Subcutaneous abdominal adipose tissue (tissue), 5 donors: ENCODE measurements around the gene CHCHD10.

Experiments used
- H3K27ac ChIP-seq: one replicate; pipeline ENCODE4 v1.7.0; 2013; ENCODE audit warnings: low read depth, mild to moderate bottlenecking, inconsistent platforms, low read length, moderate library complexity
- H3K27me3 ChIP-seq, 5 donors: one replicate each; pipeline ENCODE4 v1.7.0; 2013; ENCODE audit warnings: low read length in 5 of 5, inconsistent platforms in 1 of 5; ENCODE audit not compliant: control insufficient read depth in 5 of 5, insufficient read depth in 4 of 5
- H3K36me3 ChIP-seq, 5 donors: one replicate each; pipeline ENCODE4 v1.7.0; 2013; ENCODE audit warnings: low read length in 5 of 5; ENCODE audit not compliant: control insufficient read depth in 5 of 5, insufficient read depth in 5 of 5
- H3K4me1 ChIP-seq, 5 donors: one replicate each; pipeline ENCODE4 v1.7.0; 2013; ENCODE audit warnings: low read length in 5 of 5, mild to moderate bottlenecking in 3 of 5, moderate library complexity in 1 of 5; ENCODE audit not compliant: control insufficient read depth in 5 of 5, insufficient read depth in 5 of 5
- H3K4me3 ChIP-seq, 5 donors: one replicate each; pipeline ENCODE4 v1.7.0; 2013; ENCODE audit warnings: low read length in 5 of 5, low read depth in 1 of 5
- H3K9ac ChIP-seq, 5 donors: one replicate each; pipeline ENCODE4 v1.7.0; 2013; ENCODE audit warnings: low read length in 5 of 5, mild to moderate bottlenecking in 4 of 5, moderate library complexity in 3 of 5
- H3K9me3 ChIP-seq, 5 donors: one replicate each; pipeline ENCODE4 v1.7.0; 2013; ENCODE audit warnings: low read length in 5 of 5; ENCODE audit not compliant: control insufficient read depth in 5 of 5
- donor health status: healthy.
- donor health status: healthy.
- donor health status: healthy.
- donor health status: healthy.
- donor health status: healthy.

Gene CHCHD10

GRCh38 chr22:23773483-23774113 is 5.8 kb upstream of the CHCHD10 start:
- Histone ChIP-seq H3K4me3 (peak overlapping the region in 2 of 5 donors; percentile 42 to 66), H3K27me3 (no peaks in the 10 kb centered on the region), H3K36me3 (no peaks in the 10 kb centered on the region), H3K9me3 (no peaks in the 10 kb centered on the region), H3K27ac (no peak overlapping the region), H3K4me1 (peaks cover 2 to 40% (median 31%) of the 10 kb centered on the region in 5 donors), H3K9ac (peak overlapping the region in 2 of 5 donors; percentile 56 to 67)

DNA sequence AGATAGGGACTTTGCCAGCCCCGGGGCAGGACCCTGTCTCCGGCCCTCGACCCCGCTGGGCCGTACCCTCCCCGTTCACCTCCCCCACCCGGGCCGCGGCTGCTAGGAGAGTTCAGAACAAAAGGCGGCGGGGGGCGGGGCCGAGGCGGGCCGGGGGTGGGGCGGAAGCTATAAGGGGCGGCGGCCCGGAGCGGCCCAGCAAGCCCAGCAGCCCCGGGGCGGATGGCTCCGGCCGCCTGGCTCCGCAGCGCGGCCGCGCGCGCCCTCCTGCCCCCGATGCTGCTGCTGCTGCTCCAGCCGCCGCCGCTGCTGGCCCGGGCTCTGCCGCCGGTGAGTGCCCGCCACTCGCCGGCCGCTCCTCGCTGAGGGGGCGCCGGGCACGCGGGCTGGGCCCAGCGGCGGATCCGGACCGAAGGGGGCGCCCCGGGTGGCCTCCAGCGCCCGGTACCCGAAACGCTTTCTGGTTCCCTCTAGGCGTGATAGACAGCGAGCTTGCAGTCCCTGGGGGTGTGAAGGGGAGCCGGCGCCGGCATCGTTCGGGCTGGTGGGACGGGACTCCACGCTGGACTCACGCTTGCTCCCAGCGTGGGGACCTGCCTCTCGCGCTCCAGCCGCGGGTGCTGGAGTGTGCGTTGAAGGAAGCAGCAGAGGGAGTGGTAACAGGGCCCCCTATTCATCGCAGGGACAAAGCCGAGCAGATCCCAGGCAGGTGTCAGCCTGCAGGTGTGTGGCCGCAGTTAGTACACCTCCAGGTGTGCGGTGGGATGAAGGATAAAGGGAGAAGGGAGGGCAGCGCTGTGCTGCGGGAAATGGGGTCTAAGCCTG is 5.1 kb upstream of the CHCHD10 start, which contains the start of gene MMP11:
Gene MMP11 (plus strand): TSS at position 201 of the 825 bp plus-strand sequence. CDS start 22 bp downstream, at position 223.
- Histone ChIP-seq H3K27ac (no peak within 1 kb of the TSS), H3K4me1 (peaks cover 2 to 47% (median 38%) of the 10 kb centered on the region in 5 donors), H3K36me3 (no peaks in the 10 kb centered on the region)

DNA sequence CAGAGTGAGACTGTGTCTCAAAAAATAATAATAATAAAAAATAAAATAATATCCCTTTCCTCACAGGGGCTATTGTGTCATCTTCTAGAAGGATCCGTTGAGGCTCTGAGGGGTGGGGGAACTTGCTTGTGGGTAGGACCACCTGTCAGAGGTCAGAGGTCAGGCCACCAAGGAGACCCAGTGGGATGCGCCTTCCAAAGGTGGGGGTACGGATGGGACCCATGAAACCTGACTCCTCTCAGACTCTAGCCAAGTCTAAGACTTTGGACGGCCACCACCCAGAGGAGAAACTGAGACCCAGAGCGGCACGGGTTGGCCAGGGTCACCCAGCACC is 4.5 kb upstream of the CHCHD10 start:
- no peak overlapping the region for H3K27ac ChIP-seq
- no peaks in the 10 kb centered on the region for H3K36me3 ChIP-seq
- H3K4me3 ChIP-seq: peak overlapping the region; percentile 25 to 59 (median 45)
- peak overlapping the region in 2 of 5 donors; percentile 61 to 66 for H3K9ac ChIP-seq
- peaks cover 2 to 51% (median 42%) of the 10 kb centered on the region in 5 donors for H3K4me1 ChIP-seq
- H3K9me3 ChIP-seq: no peaks in the 10 kb centered on the region
- no peaks in the 10 kb centered on the region for H3K27me3 ChIP-seq

More for the DNA sequence above, 5.1 kb upstream of the CHCHD10 start, which contains the start of gene MMP11:
- Histone ChIP-seq H3K9ac (peak within 1 kb of the TSS in 3 of 5 donors; percentile 60 to 67 (median 66)), H3K9me3 (no peaks in the 10 kb centered on the region), H3K27me3 (no peaks in the 10 kb centered on the region), H3K4me3 (peak within 1 kb of the TSS; percentile 25 to 66 (median 53))

- no peak overlapping the region for H3K4me3 ChIP-seq
- H3K27ac ChIP-seq: no peak overlapping the region
- H3K9me3 ChIP-seq: no peaks in the 10 kb centered on the region
- H3K36me3 ChIP-seq: peaks cover 0 to 8% (median 8%) of the 10 kb centered on the region in 5 donors
- H3K4me1 ChIP-seq: peaks cover 0 to 71% (median 53%) of the 10 kb centered on the region in 5 donors
- no peaks in the 10 kb centered on the region for H3K27me3 ChIP-seq
- H3K9ac ChIP-seq: no peak overlapping the region
These were observed 1.7 kb upstream of the CHCHD10 start for GRCh38 chr22:23769321-23769965.

DNA sequence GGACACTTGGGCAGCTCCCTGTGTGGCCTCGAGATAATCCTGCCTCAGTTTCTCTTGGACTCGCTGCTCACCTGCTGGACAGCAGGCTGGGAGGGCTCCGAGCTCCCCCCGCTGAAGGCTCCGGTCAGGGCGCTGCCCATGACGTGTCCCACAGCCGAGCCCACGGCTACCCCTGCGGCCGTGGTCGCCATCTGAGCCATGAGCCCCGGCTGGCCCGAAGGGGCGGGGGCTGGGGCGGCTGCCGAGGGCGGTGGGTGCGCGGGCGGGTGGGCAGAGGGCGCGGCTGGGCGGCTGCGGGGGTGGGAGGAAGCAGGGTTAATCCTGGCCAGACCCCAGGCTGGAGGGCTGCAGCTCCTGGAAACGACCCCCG is 484 bp downstream of the CHCHD10 start:
- Histone ChIP-seq H3K36me3 (peaks cover 0 to 8% (median 8%) of the 10 kb centered on the region in 5 donors), H3K4me3 (peak overlapping the region; percentile 75 to 94 (median 81)), H3K9ac (peak overlapping the region in 4 of 5 donors; percentile 67 to 92 (median 89)), H3K27me3 (no peaks in the 10 kb centered on the region), H3K9me3 (no peaks in the 10 kb centered on the region), H3K27ac (peak overlapping the region; percentile 78), H3K4me1 (peaks cover 3 to 72% (median 55%) of the 10 kb centered on the region in 5 donors)

GRCh38 chr22:23764899-23765881 is 2.6 kb downstream of the CHCHD10 start:
- no peaks in the 10 kb centered on the region for H3K9me3 ChIP-seq
- H3K36me3 ChIP-seq: peaks cover 0 to 8% (median 8%) of the 10 kb centered on the region in 5 donors
- H3K4me1 ChIP-seq: peaks cover 3 to 68% (median 54%) of the 10 kb centered on the region in 5 donors
- H3K27ac ChIP-seq: peak overlapping the region; percentile 78
- no peak overlapping the region for H3K4me3 ChIP-seq
- H3K9ac ChIP-seq: peak overlapping the region in 1 of 5 donors; percentile 6
- H3K27me3 ChIP-seq: no peaks in the 10 kb centered on the region

DNA sequence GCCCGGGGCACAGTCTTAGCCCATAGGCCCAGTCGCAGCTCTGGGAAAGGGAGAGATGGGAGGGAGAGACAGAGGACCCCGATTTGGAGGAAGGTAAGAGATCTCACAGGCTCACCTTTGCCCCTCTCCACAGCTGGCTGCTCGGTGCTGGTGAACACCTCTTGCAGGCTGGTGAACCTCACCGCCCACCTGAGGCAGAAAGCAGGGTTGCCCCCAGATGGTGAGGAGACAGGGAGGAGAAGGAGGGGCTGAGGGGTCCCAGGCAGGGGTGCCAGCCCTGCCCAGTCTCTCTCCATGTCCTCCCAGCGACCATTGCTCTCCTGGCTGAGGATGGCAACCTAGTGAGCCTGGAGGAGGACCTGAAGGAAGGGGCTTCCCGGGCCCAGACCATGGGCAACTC is 3.8 kb downstream of the CHCHD10 start:
- no peaks in the 10 kb centered on the region for H3K9me3 ChIP-seq
- peak overlapping the region in 1 of 5 donors; percentile 6 for H3K9ac ChIP-seq
- H3K27ac ChIP-seq: no peak overlapping the region
- H3K4me1 ChIP-seq: peaks cover 3 to 64% (median 54%) of the 10 kb centered on the region in 5 donors
- peaks cover 0 to 8% (median 8%) of the 10 kb centered on the region in 5 donors for H3K36me3 ChIP-seq
- no peaks in the 10 kb centered on the region for H3K27me3 ChIP-seq
- peak overlapping the region in 1 of 5 donors; percentile 37 for H3K4me3 ChIP-seq

DNA sequence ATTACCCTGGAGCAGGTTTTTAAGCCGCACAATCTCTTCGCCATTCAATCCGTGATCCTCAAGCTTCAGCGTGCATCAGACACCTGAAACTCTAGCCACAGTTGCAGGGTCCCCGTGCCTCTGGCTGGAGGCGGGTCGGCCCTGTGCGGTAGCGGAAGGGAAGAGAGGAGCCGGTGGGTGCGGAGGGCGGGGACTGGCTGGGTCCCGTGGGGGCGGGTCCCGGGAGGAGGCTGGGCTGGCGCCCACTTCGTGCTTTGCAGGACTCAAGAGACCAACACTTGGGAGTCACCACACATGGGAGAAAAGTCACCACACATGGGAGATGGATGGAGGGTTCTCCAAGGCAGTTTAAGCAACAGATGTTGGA is 4.2 kb downstream of the CHCHD10 start:
- Histone ChIP-seq H3K27ac (no peak overlapping the region), H3K4me1 (peaks cover 3 to 60% (median 52%) of the 10 kb centered on the region in 5 donors), H3K9ac (no peak overlapping the region), H3K4me3 (peak overlapping the region in 2 of 5 donors; percentile 19 to 37), H3K36me3 (peaks cover 0 to 8% (median 8%) of the 10 kb centered on the region in 5 donors), H3K9me3 (no peaks in the 10 kb centered on the region), H3K27me3 (no peaks in the 10 kb centered on the region)
